GM20000 (cell line): ENCODE data around the gene FAP.

Experiments used
- DNase-seq: peaks from one replicate; pipeline ENCODE4 v3.0.0; 2012; ENCODE audit warnings: low spot score
- CTCF ChIP-seq: IDR thresholded peaks from 2 replicates; pipeline ENCODE4 v1.5.1; 2012; ENCODE audit warnings: mild to moderate bottlenecking, control low read depth; ENCODE audit errors: extremely low read depth, missing control alignments

FAP gene

GRCh38 chr2:162242586-162243280, 512 bp downstream of the FAP start:
- DNase-seq = no peak
- TF ChIP-seq CTCF = no peak

GRCh38 chr2:162241571-162241970, 1.7 kb downstream of the FAP start:
- no peak for DNase-seq
- TF ChIP-seq CTCF = no peak

GRCh38 chr2:162234620-162235462, 8.4 kb downstream of the FAP start:
- no peak for DNase-seq
- no peak for TF ChIP-seq CTCF

- TF ChIP-seq CTCF = no peak
- no peak for DNase-seq
Observed at GRCh38 chr2:162233197-162233596, 10.0 kb downstream of the FAP start.

GRCh38 chr2:162232671-162233070, 10.6 kb downstream of the FAP start:
- no peak for TF ChIP-seq CTCF
- DNase-seq = no peak

- TF ChIP-seq CTCF = no peak
- DNase-seq = no peak
Observed at GRCh38 chr2:162232027-162232426, 11.2 kb downstream of the FAP start.

GRCh38 chr2:162230761-162231160, 12.5 kb downstream of the FAP start:
- TF ChIP-seq CTCF = no peak
- no peak for DNase-seq
